Lower leg skin (tissue), 3 donors: Measurements from ENCODE around the gene ANKRD33.

ENCODE experiments used
- CTCF ChIP-seq, 3 donors: fragments of 450-650 bp; IDR thresholded peaks; one replicate each; pipeline ENCODE4 v1.5.1; 2016; ENCODE audit warnings: antibody characterized with exemption in 3 of 3, mild to moderate bottlenecking in 3 of 3, moderate library complexity in 2 of 3
- POLR2A ChIP-seq, 2 donors: fragments of 450-650 bp; IDR thresholded peaks; one replicate each; pipeline ENCODE4 v1.6.1; 2016 to 2017; ENCODE audit warnings: antibody characterized with exemption in 2 of 2, mild to moderate bottlenecking in 1 of 2, moderate library complexity in 1 of 2

GRCh38 chr12:51938726-51939125, 50.8 kb downstream of the ANKRD33 start:
- TF ChIP-seq CTCF (IDR thresholded peaks at IDR 0.05) (no peak), POLR2A (IDR thresholded peaks at IDR 0.05) (no peak)
